ENCODE measurements around the gene RBM47.

- TF ChIP-seq POLR2A (IDR thresholded peaks at IDR 0.05; ENCODE audit: low read length) (no peak), GATA1 (IDR thresholded peaks at IDR 0.05; ENCODE audit: low read depth, low read length) (no peak)
Measured at GRCh38 chr4:40418430-40419230, 211.0 kb downstream of the RBM47 start.
